Spleen (tissue), 11 donors: ENCODE results near the gene GLIS1. TPM values are rescaled to one million over a fixed set of nuclear protein-coding genes. Genes with fewer than 3 reads are reported as not detected.

Experiments
- DNase-seq: peaks from one replicate; pipeline ENCODE4 v3.0.0-alpha.2; 2020
- H3K27ac ChIP-seq, 8 donors: fragments of 200-600 bp; sonication (generic) in 7 of 8; 1 replicate in 4 of 8; 2 replicates in 4 of 8; pipeline versions ENCODE4 v1.5.0 to v1.8.0; 2016 to 2021; ENCODE audit warnings: inconsistent platforms in 4 of 8, mild to moderate bottlenecking in 4 of 8, moderate library complexity in 1 of 8
- H3K27me3 ChIP-seq, 7 donors: fragments of 200-600 bp; sonication (generic) in 6 of 7; replicated peaks in 1 of 7; 1 replicate in 4 of 7; 2 replicates in 3 of 7; pipeline versions ENCODE4 v1.5.0 to v1.8.0; 2016 to 2021; ENCODE audit warnings: inconsistent platforms in 3 of 7, mild to moderate bottlenecking in 1 of 7
- H3K36me3 ChIP-seq, 6 donors: fragments of 200-600 bp; sonication (generic) in 5 of 6; 1 replicate in 4 of 6; 2 replicates in 2 of 6; pipeline versions ENCODE4 v1.5.0 to v1.8.0; 2016 to 2021; ENCODE audit warnings: inconsistent platforms in 2 of 6
- H3K4me1 ChIP-seq, 6 donors: fragments of 200-600 bp; sonication (generic) in 5 of 6; 1 replicate in 3 of 6; 2 replicates in 3 of 6; pipeline versions ENCODE4 v1.5.0 to v1.8.0; 2016 to 2021; ENCODE audit warnings: inconsistent platforms in 3 of 6
- H3K4me3 ChIP-seq, 8 donors: fragments of 200-600 bp; sonication (generic) in 7 of 8; 1 replicate in 4 of 8; 2 replicates in 4 of 8; pipeline versions ENCODE4 v1.5.0 to v1.8.0; 2016 to 2021; ENCODE audit warnings: inconsistent platforms in 4 of 8, mild to moderate bottlenecking in 4 of 8, moderate library complexity in 2 of 8
- H3K9me3 ChIP-seq, 8 donors: fragments of 200-600 bp; sonication (generic) in 7 of 8; 1 replicate in 4 of 8; 2 replicates in 4 of 8; pipeline versions ENCODE4 v1.5.0 to v1.8.0; 2016 to 2021; ENCODE audit warnings: inconsistent platforms in 4 of 8
- CTCF ChIP-seq, 11 experiments: fragments of 200-600 bp in 7 of 11; fragments of 450-650 bp in 4 of 11; sonication (generic) in 4 of 11; IDR thresholded peaks in 8 of 11; conservative IDR thresholded peaks in 3 of 11; 1 replicate in 7 of 11; 2 replicates in 4 of 11; pipeline versions ENCODE4 v1.4.0 to v1.8.0; 2016 to 2021; ENCODE audit warnings: antibody characterized with exemption in 11 of 11, inconsistent platforms in 4 of 11, mild to moderate bottlenecking in 1 of 11
- POLR2A ChIP-seq, 3 donors: fragments of 450-650 bp; IDR thresholded peaks; one replicate each; pipeline ENCODE4 v1.5.1; 2017; ENCODE audit warnings: antibody characterized with exemption in 3 of 3, mild to moderate bottlenecking in 1 of 3
- POLR2AphosphoS5 ChIP-seq, 3 donors: sonication (generic); formaldehyde crosslinking; IDR thresholded peaks; one replicate each; pipeline ENCODE4 v1.5.1; 2017; ENCODE audit warnings: antibody characterized with exemption in 3 of 3
- WGBS, 5 donors: extraction: QIAGEN DNeasy Blood & Tissue Kit in 3 of 5; methylation state at CpG; one replicate each; pipeline versions ENCODE4 v1.1.5 to v1.1.7; 2013 to 2018; 5-methylcytosine and 5-hydroxymethylcytosine counted together
- intact Hi-C: fragments of 100-400 bp; cut with DNase I; formaldehyde crosslinking; loops from one replicate; pipeline ENCODE4 v1.15.0; 2023; ENCODE audit warnings: low total_unique reads
- polyA plus RNA-seq, 3 donors: library from polyadenylated mRNA; stranded (reverse); fragments of 200-250 nt; gene quantifications; one replicate each; pipeline ENCODE4 v1.2.1, GENCODE V29; 2013
- total RNA-seq, 7 donors: library from RNA; depleted of rRNA in 3 of 7; stranded (reverse); fragments of >200 nt in 3 of 7; fragmentation: NEBNext Ultra II Directional in 4 of 7; extraction: Animal tissue kit (Norgen Biotek cat#: 25700) in 4 of 7; gene quantifications; one replicate each; pipeline versions ENCODE4 v1.1.0 to v1.2.1, GENCODE V29; 2016 to 2021
- donor health status: healthy with polysubstance abuse.
- donor health status: DM: no; HTN: no; CAD: no; lungs with moderate emphysema.
- donor health status: DM: no; HTN: no; CAD: no.
- donor health status: Bipolar disorder and iron deficiency.
- donor health status: healthy.
- donor health status: DM: no; HTN: no; CAD: no.
- donor health status: DM: yes; HTN: yes; CAD: no.

GLIS1 gene
- total and polyA plus RNA-seq, 10 donors = 0.04 to 0.39 (median 0.26) TPM; not detected in 5

GRCh38 chr1:53686091-53686964 lies 52.6 kb downstream of the GLIS1 start:
- Histone ChIP-seq H3K9me3 (no peaks in the 10 kb centered on the region), H3K4me1 (peaks cover 5 to 22% (median 12%) of the 10 kb centered on the region in 6 donors), H3K27ac (no peak overlapping the region), H3K4me3 (no peak overlapping the region), H3K27me3 (peaks cover 0 to 73% (median 0%) of the 10 kb centered on the region in 7 donors), H3K36me3 (no peaks in the 10 kb centered on the region)
- DNase-seq = no peak
- WGBS, 5 donors = 51 to 60% (median 58%) methylated on average over 13 of the region's 13 CpGs
- TF ChIP-seq CTCF (IDR thresholded peaks at IDR 0.05 in 8 of 11, conservative IDR thresholded peaks at IDR 0.05 in 3 of 11) (no peak), POLR2AphosphoS5 (IDR thresholded peaks at IDR 0.05) (no peak), POLR2A (IDR thresholded peaks at IDR 0.05) (no peak)
- intact Hi-C loops = no loop called here

- H3K27me3 ChIP-seq = peaks cover 0 to 75% (median 0%) of the 10 kb centered on the region in 7 donors
- DNase-seq = no peak
These were observed 53.5 kb downstream of the GLIS1 start for GRCh38 chr1:53685272-53686051.

GRCh38 chr1:53684741-53685140 lies 54.2 kb downstream of the GLIS1 start:
- Histone ChIP-seq H3K4me1 (peaks cover 5 to 29% (median 17%) of the 10 kb centered on the region in 6 donors), H3K27me3 (peaks cover 0 to 73% (median 0%) of the 10 kb centered on the region in 7 donors), H3K9me3 (no peaks in the 10 kb centered on the region), H3K27ac (no peak overlapping the region), H3K36me3 (no peaks in the 10 kb centered on the region), H3K4me3 (no peak overlapping the region)
- intact Hi-C loops = loop anchor here (5.0 kb wide), 1 partner anchor 202 kb away; no protein-coding TSS in a partner anchor
- 50 to 67% (median 64%) methylated on average over 1 of the region's 1 CpG for WGBS, 5 donors
- TF ChIP-seq POLR2A (IDR thresholded peaks at IDR 0.05) (no peak), CTCF (IDR thresholded peaks at IDR 0.05 in 8 of 11, conservative IDR thresholded peaks at IDR 0.05 in 3 of 11) (no peak)
- no peak for DNase-seq

More at GRCh38 chr1:53685272-53686051, 53.5 kb downstream of the GLIS1 start:
- Histone ChIP-seq H3K4me3 (no peak overlapping the region), H3K9me3 (no peaks in the 10 kb centered on the region), H3K4me1 (peaks cover 5 to 29% (median 17%) of the 10 kb centered on the region in 6 donors), H3K36me3 (no peaks in the 10 kb centered on the region), H3K27ac (no peak overlapping the region)
- TF ChIP-seq POLR2A (IDR thresholded peaks at IDR 0.05) = no peak
- TF ChIP-seq CTCF (IDR thresholded peaks at IDR 0.05 in 8 of 11, conservative IDR thresholded peaks at IDR 0.05 in 3 of 11) = no peak
- TF ChIP-seq POLR2AphosphoS5 (IDR thresholded peaks at IDR 0.05) = no peak
- intact Hi-C loops = no loop called here
- 36 to 67% (median 53%) methylated on average over 28 of the region's 28 CpGs for WGBS, 5 donors
